Measurements from ENCODE around the gene CLK1. TPM values are rescaled to one million over a fixed set of nuclear protein-coding genes. Genes with fewer than 3 reads are reported as not detected.

CLK1 gene
- total and polyA plus RNA-seq, 2 of the 8 experiments (the other 6 are each of a cell fraction or from before 2014, with no cell fraction given), result 22.3 to 35.2 TPM

DNA sequence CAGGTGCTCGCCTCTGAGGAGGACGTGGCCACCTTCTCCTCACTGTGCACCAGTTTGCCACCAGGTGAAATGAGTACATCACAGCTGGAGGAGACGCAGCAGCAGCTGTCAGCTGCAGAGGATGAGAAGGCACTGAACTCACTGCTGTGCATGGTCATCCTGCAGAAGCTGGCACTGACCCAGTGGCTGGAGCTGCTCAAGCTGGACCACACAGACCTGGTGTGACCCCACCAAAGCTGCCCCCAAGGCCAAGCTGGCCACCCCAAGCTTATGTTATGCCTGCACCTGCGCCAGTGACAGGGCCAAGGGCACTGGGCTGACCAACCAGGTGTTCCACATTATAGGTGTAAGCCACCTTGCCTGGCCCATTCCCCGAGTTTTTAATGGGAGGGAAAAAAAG lies 19.3 kb downstream of the CLK1 start (continued):
- TF ChIP-seq, protein P1, sequence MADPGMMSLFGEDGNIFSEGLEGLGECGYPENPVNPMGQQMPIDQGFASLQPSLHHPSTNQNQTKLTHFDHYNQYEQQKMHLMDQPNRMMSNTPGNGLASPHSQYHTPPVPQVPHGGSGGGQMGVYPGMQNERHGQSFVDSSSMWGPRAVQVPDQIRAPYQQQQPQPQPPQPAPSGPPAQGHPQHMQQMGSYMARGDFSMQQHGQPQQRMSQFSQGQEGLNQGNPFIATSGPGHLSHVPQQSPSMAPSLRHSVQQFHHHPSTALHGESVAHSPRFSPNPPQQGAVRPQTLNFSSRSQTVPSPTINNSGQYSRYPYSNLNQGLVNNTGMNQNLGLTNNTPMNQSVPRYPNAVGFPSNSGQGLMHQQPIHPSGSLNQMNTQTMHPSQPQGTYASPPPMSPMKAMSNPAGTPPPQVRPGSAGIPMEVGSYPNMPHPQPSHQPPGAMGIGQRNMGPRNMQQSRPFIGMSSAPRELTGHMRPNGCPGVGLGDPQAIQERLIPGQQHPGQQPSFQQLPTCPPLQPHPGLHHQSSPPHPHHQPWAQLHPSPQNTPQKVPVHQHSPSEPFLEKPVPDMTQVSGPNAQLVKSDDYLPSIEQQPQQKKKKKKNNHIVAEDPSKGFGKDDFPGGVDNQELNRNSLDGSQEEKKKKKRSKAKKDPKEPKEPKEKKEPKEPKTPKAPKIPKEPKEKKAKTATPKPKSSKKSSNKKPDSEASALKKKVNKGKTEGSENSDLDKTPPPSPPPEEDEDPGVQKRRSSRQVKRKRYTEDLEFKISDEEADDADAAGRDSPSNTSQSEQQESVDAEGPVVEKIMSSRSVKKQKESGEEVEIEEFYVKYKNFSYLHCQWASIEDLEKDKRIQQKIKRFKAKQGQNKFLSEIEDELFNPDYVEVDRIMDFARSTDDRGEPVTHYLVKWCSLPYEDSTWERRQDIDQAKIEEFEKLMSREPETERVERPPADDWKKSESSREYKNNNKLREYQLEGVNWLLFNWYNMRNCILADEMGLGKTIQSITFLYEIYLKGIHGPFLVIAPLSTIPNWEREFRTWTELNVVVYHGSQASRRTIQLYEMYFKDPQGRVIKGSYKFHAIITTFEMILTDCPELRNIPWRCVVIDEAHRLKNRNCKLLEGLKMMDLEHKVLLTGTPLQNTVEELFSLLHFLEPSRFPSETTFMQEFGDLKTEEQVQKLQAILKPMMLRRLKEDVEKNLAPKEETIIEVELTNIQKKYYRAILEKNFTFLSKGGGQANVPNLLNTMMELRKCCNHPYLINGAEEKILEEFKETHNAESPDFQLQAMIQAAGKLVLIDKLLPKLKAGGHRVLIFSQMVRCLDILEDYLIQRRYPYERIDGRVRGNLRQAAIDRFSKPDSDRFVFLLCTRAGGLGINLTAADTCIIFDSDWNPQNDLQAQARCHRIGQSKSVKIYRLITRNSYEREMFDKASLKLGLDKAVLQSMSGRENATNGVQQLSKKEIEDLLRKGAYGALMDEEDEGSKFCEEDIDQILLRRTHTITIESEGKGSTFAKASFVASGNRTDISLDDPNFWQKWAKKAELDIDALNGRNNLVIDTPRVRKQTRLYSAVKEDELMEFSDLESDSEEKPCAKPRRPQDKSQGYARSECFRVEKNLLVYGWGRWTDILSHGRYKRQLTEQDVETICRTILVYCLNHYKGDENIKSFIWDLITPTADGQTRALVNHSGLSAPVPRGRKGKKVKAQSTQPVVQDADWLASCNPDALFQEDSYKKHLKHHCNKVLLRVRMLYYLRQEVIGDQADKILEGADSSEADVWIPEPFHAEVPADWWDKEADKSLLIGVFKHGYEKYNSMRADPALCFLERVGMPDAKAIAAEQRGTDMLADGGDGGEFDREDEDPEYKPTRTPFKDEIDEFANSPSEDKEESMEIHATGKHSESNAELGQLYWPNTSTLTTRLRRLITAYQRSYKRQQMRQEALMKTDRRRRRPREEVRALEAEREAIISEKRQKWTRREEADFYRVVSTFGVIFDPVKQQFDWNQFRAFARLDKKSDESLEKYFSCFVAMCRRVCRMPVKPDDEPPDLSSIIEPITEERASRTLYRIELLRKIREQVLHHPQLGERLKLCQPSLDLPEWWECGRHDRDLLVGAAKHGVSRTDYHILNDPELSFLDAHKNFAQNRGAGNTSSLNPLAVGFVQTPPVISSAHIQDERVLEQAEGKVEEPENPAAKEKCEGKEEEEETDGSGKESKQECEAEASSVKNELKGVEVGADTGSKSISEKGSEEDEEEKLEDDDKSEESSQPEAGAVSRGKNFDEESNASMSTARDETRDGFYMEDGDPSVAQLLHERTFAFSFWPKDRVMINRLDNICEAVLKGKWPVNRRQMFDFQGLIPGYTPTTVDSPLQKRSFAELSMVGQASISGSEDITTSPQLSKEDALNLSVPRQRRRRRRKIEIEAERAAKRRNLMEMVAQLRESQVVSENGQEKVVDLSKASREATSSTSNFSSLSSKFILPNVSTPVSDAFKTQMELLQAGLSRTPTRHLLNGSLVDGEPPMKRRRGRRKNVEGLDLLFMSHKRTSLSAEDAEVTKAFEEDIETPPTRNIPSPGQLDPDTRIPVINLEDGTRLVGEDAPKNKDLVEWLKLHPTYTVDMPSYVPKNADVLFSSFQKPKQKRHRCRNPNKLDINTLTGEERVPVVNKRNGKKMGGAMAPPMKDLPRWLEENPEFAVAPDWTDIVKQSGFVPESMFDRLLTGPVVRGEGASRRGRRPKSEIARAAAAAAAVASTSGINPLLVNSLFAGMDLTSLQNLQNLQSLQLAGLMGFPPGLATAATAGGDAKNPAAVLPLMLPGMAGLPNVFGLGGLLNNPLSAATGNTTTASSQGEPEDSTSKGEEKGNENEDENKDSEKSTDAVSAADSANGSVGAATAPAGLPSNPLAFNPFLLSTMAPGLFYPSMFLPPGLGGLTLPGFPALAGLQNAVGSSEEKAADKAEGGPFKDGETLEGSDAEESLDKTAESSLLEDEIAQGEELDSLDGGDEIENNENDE (IDR thresholded peaks at IDR 0.05; ENCODE audit: insufficient replicate concordance, low read length), result no peak
- TF ChIP-seq RAD21 (IDR thresholded peaks at IDR 0.05 in 1 of 2, conservative IDR thresholded peaks at IDR 0.05 in 1 of 2; ENCODE audit: low read depth in 2 of 2, low read length in 2 of 2) (no peak), JUND (IDR thresholded peaks at IDR 0.05; ENCODE audit: low read length) (no peak)

Data from H1 (cell line).